K562 (cell line): ENCODE measurements around the gene EPO. TPM values are rescaled to one million over a fixed set of nuclear protein-coding genes. Genes with fewer than 3 reads are reported as not detected.
A peak's percentile ranks its signal among the peaks of the same experiment; 100 is the strongest.

ENCODE experiments used
- BCLAF1 ChIP-seq, 2 experiments: fragments of 450-650 bp in 1 of 2; IDR thresholded peaks; 2 replicates each; pipeline ENCODE4 v1.6.1; 2011 to 2017; ENCODE audit warnings: low read depth in 2 of 2, antibody characterized with exemption in 1 of 2, borderline replicate concordance in 1 of 2, low read length in 1 of 2, mild to moderate bottlenecking in 1 of 2, mixed read lengths in 1 of 2; ENCODE audit not compliant: control insufficient read depth in 1 of 2
- BRCA1 ChIP-seq, 2 experiments: fragments of 450-650 bp in 1 of 2; sonication (generic) in 1 of 2; formaldehyde crosslinking in 1 of 2; IDR thresholded peaks; 2 replicates each; pipeline versions ENCODE4 v1.5.0 to v1.6.1; 2017 to 2020; ENCODE audit warnings: mild to moderate bottlenecking in 1 of 2, missing genetic modification reagents in 1 of 2
- GATAD2A ChIP-seq: fragments of 450-650 bp; IDR thresholded peaks from 2 replicates; pipeline ENCODE4 v1.6.1; 2017
- GATAD2B ChIP-seq: fragments of 450-650 bp; IDR thresholded peaks from 2 replicates; pipeline ENCODE4 v1.6.1; 2017; ENCODE audit warnings: mild to moderate bottlenecking, borderline replicate concordance
- ILK ChIP-seq: fragments of 450-650 bp; IDR thresholded peaks from 2 replicates; pipeline ENCODE4 v1.6.1; 2016; ENCODE audit warnings: missing genetic modification characterization, low read depth, mild to moderate bottlenecking, missing compliant biosample characterization, moderate library complexity, borderline replicate concordance
- UBTF ChIP-seq, 2 experiments: IDR thresholded peaks; 2 replicates each; pipeline ENCODE4 v1.6.1; 2012; ENCODE audit warnings: improper control_type of control experiment in 2 of 2, low read depth in 2 of 2, low read length in 2 of 2, borderline replicate concordance in 1 of 2
- ZBTB7A ChIP-seq: IDR thresholded peaks from 2 replicates; pipeline ENCODE4 v1.6.1; 2011; ENCODE audit warnings: low read depth, mild to moderate bottlenecking, low read length, moderate library complexity, borderline replicate concordance; ENCODE audit not compliant: control insufficient read depth
- ZNF384 ChIP-seq: IDR thresholded peaks from 2 replicates; pipeline ENCODE4 v1.6.1; 2012; ENCODE audit warnings: low read depth, low read length, improper control_type of control experiment
- polyA plus RNA-seq, 8 experiments: library from polyadenylated mRNA; depleted of rRNA in 4 of 8; stranded (reverse) in 5 of 8; unstranded in 3 of 8; fragments of >200 nt; fragmentation: Nextera tagmentation in 2 of 8; fragmentation: Illumina TruSeq in 1 of 8; extraction: Ambion mirVana in 2 of 8; extraction: Trizol in 1 of 8; gene quantifications; 2 replicates each; pipeline versions ENCODE4 v1.2.1 to v1.2.3, GENCODE V29; 2011 to 2014; ENCODE audit warnings: inconsistent platforms in 1 of 8, missing spikeins in 1 of 8
- total RNA-seq, 7 experiments: library from RNA; depleted of rRNA in 6 of 7; stranded (reverse); fragments of >200 nt in 6 of 7; fragmentation: Illumina TruSeq in 2 of 7; extraction: Trizol in 2 of 7; gene quantifications; 2 replicates each; pipeline versions ENCODE4 v1.2.1 to v1.2.3, GENCODE V29; 2011 to 2021; ENCODE audit warnings: low replicate concordance in 1 of 7
- TF ChIP-seq, protein P1 (sequence below): fragments of 250-450 bp; sonication (Bioruptor Pico); IDR thresholded peaks from 2 replicates; pipeline ENCODE4 v1.8.0; 2022; ENCODE audit warnings: moderate library complexity, mild to moderate bottlenecking, inconsistent platforms
- TF ChIP-seq, protein P2 (sequence below): fragments of 250-450 bp; sonication (Bioruptor Pico); IDR thresholded peaks from 2 replicates; pipeline ENCODE4 v1.9.0; 2021; ENCODE audit warnings: mild to moderate bottlenecking, inconsistent platforms

EPO gene
- total and polyA plus RNA-seq, 9 of the 15 experiments (the other 6 are each of a cell fraction or from before 2014, with no cell fraction given) = 0.06 to 0.41 (median 0.07) TPM; not detected in 6

DNA sequence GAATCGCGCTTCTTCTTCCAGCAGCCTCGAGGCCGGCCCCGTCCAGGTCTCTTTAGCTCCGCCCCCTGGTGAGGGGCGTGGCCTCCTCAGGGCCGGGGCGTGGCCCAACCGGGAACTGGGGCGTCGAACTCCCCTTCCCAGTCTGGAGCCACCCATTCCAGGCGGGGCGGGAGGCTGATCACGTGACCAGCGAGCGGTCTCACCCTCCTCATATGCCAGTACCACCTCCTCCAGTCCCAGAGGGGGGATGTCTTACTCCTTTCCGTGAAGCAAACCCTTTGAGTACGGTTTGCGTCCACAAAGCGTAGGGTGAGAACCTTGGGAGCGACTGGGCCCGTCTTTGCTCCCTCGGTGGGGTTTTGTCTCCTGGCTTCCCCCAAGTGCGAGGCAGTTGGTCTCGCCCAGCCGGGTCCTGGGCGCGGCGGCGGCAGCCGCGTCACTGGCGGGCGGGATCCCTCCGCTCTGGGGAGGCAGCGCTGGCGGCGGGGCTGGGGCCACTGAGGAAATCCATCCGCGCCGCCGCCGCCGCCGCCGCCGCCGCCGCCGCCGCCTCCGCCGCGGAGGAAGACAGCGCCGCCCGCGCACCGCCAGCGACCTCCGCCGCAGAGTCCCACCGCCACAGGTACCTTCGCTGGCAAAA, 46.8 kb upstream of the EPO start, which contains the start of gene GNB2 (continued):
- TF ChIP-seq BCLAF1 (IDR thresholded peaks at IDR 0.05; ENCODE audit: borderline replicate concordance in 1 of 2, control insufficient read depth in 1 of 2, low read depth in 2 of 2, low read length in 1 of 2) (peak; percentile 69 to 98; a peak in 2 of 4 replicates), ZBTB7A (peak; percentile 77), ZNF384 (no peak), BRCA1 (IDR thresholded peaks at IDR 0.05) (no peak), BRCA1 (CRISPR knock-in tag; IDR thresholded peaks at IDR 0.05) (no peak), UBTF (IDR thresholded peaks at IDR 0.05; ENCODE audit: borderline replicate concordance in 1 of 2, low read depth in 2 of 2, low read length in 2 of 2) (peak; percentile 35 to 55; a peak in 1 of 4 replicates), GATAD2A (0 out of 2 replicates have a peak, but pooled peaks have one; percentile 7), ILK (tag) (no peak), GATAD2B (no peak; the same call in none of the 2 replicates)
- TF ChIP-seq, protein P1, sequence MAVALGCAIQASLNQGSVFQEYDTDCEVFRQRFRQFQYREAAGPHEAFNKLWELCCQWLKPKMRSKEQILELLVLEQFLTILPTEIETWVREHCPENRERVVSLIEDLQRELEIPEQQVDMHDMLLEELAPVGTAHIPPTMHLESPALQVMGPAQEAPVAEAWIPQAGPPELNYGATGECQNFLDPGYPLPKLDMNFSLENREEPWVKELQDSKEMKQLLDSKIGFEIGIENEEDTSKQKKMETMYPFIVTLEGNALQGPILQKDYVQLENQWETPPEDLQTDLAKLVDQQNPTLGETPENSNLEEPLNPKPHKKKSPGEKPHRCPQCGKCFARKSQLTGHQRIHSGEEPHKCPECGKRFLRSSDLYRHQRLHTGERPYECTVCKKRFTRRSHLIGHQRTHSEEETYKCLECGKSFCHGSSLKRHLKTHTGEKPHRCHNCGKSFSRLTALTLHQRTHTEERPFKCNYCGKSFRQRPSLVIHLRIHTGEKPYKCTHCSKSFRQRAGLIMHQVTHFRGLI (CRISPR knock-in tag) = no peak
- TF ChIP-seq, protein P2, sequence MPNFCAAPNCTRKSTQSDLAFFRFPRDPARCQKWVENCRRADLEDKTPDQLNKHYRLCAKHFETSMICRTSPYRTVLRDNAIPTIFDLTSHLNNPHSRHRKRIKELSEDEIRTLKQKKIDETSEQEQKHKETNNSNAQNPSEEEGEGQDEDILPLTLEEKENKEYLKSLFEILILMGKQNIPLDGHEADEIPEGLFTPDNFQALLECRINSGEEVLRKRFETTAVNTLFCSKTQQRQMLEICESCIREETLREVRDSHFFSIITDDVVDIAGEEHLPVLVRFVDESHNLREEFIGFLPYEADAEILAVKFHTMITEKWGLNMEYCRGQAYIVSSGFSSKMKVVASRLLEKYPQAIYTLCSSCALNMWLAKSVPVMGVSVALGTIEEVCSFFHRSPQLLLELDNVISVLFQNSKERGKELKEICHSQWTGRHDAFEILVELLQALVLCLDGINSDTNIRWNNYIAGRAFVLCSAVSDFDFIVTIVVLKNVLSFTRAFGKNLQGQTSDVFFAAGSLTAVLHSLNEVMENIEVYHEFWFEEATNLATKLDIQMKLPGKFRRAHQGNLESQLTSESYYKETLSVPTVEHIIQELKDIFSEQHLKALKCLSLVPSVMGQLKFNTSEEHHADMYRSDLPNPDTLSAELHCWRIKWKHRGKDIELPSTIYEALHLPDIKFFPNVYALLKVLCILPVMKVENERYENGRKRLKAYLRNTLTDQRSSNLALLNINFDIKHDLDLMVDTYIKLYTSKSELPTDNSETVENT = peak; percentile 83
